GM11168 (cell line): ENCODE measurements around the gene PTPRG.

Experiments
- in situ Hi-C: fragments of 300-500 bp; cut with MboI; formaldehyde crosslinking; loops from one replicate; pipeline ENCODE4 v1.12.0; 2022; ENCODE audit warnings: low sequenced_read_pairs; ENCODE audit not compliant: unreplicated experiment

The PTPRG gene

DNA sequence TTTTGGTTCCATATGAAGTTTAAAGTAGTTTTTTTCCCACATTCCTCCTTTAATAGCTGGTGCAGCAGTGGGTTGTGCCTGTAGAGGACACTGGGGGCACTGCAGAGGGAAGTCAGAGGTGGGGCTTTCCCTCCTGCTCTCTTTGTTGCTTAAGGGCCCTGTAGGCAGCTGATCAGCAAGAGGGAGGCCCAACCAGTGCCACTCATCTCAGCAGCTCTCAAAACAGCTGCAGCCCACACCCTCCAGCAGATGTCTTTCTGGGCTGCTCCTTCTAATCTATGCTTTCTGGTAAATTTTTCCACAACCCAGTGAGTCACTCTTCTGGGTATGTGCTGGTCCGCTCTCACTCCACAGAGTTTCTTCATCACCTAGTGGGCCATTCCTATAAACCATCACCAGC, 548.2 kb downstream of the PTPRG start:
- in situ Hi-C loops = no loop called here

DNA sequence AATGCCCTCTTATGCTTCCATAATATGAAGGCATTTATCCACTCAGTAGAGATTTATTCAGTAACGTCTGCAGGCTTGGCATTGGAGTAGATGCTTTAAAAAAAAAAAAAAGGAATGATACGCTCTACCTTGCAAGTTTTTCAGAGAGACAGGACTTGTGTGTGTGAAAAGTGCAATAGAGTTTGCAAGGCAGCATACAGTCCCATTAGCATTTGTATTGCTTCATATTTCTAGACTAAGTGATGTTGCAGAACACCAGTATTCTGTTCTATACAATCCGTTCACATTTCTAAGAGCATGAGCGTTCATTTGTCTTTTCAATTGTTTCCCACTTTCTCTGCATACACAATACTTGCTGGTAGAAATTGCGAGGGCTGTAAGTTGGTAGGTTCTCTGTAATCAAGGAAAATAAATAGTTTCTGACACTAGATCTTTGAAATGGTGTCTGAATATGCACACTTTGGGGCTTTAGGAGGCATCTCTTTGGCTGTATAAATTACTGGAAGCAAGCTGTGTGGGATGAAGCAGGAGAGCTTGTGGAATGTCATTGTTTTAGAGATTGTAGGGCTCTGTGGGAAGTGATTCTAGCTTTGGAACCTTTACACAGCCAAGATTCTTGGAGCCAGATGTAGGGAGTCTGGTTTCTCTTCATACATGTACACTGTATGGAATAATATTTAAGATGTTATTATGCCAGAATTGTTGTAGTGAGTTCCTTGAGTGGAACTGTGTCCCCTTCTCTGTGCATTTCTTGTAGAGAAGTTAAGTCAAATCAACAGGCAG, 549.3 kb downstream of the PTPRG start:
- in situ Hi-C loops = no loop called here

DNA sequence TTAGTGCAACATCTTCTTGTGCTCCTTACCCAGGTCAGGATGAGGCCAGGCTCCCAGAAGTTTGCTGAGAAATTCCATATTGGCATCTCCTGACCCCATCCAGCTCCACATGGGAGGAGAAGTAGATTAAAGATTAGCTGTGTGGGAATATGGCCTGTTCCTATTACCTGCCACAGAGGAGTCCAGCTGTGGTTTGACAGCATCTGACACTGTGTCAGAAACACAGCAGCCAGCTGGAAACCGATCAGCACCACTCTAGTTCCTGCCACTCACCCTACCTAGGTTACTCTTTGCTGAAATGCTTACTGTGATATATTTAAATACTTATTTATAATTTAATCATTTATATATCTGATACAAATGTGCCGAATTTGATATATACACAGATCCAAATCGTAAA, 551.7 kb downstream of the PTPRG start:
- in situ Hi-C loops = no loop called here

DNA sequence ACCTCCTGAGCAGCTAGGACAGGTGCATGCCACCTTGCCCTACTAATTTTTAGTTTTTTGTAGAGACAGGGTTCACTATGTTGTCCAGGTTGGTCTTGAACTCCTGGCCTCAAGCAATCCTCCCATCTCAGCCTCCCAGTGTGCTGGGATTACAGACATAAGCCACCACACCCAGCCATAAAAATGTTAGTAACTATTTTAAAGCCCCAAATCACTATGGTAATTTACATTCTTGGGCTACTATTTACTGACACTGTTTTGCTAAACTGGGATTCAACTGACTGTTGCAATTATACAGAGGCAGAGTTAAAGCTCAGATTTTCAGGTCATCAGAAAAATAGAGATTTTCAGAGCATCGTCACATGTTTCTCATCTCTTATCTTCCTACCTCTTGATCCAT, 553.4 kb downstream of the PTPRG start:
- in situ Hi-C loops = no loop called here

DNA sequence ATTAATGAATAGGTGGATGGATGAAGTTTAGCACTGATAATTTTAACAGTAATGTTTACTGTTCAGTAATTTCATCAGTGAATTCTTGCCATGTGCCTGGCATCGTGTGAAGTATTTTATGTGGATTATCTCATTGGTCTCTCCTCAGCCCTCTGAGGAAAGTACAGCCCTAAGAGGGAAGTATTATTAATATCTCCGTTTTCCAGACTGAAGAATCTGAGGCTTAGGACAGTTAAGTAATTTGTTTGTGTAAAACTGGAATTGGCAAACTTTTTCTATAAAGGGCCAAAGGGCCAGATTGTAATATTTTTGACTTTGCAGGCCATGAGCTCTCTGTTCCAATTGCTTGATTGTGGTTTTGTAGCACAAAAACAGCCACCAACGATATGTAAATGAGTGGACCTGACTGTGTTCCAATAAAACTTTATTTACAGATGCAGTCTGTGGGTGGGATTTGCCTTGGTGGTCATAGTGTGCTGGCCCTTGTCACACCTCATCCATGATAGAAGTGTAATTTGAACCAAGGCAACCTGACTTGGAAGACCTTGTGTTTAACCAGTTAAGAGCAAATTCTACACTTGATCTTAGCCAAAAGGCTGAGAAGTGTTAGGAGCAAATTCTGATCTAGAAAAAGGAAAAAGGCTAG, 556.7 kb downstream of the PTPRG start:
- in situ Hi-C loops = no loop called here

DNA sequence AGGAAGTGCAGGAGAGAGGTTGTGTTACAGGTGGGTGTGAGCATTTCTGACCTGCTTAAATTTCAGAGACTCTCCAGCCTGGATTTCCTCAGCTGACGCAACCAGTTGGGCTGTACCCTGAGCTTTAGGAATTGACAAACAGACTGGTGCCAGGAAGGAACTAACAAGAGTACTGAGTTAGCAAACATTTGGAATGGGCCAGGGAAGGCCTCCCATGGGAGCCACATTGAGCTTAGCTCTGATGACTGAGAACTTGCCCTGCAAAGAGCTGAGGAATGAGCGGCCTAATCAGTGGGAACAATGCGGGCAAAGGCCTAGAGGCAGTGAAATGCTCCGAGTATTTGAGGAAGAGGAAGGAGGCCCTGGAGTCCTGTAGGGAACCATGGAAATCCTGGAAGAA, 557.8 kb downstream of the PTPRG start:
- in situ Hi-C loops = no loop called here

DNA sequence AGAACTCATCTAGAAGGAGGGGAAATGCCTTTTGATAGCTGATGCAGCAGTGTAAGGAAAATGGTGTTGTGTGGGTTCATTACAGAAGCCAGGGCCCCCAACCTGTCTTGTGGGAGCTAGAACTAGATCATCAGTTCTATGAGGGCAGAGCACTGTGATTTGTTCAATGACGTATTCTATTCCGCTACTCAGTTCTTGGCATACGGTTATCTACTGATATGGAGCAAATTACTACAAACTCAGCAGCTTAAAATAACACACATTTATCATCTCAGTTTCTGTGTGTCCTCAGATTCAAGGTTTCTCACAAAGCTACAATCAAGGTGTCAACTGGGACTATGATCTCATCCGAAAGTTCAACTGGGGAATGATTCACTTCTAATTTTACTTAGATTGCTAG, 561.4 kb downstream of the PTPRG start:
- in situ Hi-C loops = no loop called here

DNA sequence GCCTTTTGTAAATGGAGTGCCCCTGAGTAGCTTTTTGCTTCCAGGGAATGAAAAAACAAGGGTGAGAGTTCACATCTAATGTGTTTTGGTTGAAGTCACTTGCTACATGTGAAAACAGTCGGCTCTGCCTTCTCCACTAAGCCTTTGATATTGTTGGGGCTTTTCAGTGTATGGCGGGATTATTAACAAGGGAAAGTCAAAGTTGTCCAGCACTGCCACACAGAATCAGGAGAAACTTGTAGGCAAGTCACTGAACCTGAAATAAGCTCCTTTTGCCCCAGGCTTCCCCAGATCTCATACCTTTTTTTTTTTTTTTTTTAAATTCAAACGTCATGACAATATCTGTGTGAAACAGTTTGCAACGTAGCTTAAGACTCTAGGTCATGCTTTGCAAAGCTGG, 564.0 kb downstream of the PTPRG start:
- in situ Hi-C loops = no loop called here

DNA sequence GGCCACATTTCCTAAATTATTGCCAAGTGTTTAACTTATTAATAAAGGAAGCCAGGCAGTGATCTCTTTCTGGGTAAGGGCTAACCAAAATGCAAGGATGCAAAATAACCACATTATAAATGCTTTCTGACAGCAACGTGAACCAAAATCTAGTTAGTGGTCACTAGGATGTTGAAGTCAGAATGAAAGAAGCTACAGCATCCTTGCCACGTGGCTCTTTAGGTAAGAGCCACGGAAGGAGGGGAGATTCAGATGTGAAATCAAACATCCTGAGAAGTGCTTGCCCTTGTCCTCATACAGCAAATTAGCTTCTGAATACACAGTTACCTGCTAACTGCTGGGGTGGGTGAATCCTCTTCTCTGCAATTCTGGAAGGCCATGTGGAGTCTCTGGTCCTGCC, 565.7 kb downstream of the PTPRG start:
- in situ Hi-C loops = no loop called here

DNA sequence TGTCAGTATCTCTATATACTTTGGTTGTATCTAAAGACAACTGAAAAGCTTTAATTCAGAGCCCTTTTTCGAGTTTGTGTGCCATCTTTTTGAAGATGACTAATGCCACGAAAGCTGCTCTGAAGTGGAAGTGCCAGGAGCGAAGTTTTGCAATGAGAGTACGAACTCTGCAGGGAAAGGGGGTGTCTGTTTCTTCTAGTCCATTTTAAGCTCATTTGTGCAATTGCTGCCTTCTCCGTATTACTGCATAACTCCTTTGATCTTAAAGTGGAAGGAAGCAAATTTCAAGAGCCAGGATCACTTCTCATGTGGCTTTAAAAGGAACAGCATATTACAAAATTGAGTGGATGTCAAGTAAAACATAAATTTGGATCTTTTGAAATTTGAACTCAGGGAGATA, 566.7 kb downstream of the PTPRG start:
- in situ Hi-C loops = no loop called here

DNA sequence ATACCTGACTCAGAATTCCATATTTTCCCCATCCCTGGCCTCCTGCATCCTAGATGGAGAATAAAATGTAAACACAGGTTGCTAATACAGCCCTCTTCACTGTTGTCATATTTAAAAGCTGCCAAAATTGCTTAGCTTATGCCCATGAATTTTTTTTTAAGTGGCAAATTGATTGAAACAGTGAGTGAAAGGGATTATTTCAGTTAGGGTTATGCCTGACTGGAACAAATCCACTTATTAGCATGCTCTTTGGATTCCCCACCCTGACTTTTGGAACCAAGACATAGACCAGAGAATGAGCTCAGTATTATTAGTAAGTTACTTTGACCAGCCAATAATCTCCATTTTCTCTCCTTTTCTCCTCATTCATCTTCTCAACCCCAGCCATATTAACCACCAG, 567.3 kb downstream of the PTPRG start:
- in situ Hi-C loops = no loop called here

DNA sequence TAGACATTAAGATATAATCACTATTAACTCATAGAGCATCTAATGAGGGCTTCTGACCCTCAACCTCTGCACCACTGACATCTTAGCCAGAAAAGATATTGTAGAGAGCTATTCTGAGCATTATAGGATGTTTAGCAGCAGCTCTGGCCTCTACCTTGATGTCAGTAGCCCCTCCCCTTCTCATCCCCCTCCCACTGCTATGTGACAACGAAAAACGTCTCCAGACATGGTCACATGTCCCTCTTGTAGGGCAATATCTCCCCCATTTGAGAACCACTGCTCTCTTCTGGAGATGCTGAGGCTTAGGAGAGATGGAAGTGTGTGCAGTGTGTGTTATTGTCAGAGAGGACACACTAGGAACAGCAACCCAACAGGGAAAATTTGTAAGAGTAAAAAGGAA, 569.7 kb downstream of the PTPRG start:
- in situ Hi-C loops = no loop called here

DNA sequence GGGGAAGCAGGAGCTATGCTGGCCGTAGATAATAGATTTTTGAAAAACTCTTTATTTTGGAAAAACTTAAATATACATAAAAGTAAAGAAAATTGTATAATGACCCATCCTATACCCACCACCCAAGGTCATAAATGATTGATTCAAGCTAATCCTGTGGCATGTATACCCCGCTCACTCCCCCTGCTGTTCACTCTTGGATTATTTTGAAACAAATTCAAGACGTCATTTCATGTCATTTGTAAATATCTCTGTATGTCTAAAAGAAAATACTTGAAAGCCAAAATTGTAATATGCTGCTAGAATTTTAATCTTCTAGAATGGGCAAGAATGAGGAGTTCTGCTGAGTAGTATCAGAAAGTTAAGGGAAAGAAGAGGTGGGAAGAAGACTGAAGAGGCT, 570.2 kb downstream of the PTPRG start:
- in situ Hi-C loops = no loop called here

DNA sequence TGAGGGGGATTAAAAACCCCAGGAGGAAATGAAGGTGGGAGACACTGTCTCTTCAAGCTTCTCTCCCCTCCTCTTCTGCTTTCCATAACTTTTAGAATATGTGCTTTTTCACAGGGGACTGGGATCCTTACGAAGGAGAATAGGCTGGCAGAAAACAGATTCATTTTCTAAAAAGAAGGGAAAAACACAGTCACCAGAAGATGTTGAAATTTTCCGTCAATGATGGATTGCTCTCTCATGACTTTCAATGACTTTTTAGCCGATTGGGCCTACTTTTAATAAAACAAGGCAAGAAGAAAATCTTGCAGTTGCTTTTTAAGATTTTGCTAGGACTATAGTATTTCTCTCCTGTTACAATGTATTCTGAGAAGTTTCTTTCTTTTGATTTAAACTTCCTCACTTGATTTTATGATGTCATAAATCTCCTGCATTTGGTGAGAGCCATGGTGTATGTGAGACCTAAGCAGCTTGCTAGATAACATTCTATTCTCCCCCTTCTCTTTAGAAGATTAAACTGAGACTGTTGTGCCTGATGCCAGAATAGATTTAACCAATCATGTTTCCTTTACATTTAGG, 570.7 kb downstream of the PTPRG start:
- in situ Hi-C loops = no loop called here

DNA sequence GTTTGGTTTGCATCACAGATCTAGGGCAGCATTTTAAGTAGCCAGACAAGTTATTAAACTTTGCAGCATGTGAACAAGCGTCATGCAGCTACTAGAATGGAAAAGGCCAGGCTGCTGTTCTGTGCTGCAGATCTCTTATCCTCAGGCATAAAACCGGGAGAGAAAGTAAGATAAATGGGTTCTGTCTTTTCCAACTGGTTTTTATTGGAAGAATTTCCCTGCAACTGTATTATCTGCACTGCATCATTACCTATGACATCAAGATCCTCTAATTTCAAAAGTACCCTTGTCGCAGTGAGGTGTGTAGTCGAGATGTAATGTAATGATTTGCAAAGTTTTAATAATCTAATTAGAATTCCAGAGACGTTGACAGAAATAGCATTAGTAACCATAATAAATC, 571.6 kb downstream of the PTPRG start:
- in situ Hi-C loops = no loop called here

DNA sequence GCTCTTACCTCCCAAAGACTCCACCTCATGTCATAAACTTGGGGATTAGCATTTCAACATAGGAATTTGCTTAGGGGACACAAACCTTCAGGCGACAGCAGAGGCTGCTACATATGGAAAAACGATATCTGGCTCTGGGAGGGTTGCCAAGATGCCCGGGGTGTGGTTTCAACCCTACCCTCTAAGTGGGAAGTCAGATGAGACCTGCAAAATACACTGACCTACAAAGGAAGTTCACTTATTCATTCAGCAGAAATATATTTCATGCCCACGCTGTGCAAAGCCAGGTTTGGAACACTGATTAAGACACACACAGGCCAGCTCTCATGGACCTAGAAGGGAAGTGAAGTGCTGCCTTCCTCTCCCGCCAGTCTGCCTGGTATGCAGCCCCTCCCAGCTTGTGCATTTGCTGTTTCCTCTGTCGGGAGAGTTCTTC, 572.7 kb downstream of the PTPRG start:
- in situ Hi-C loops = no loop called here

DNA sequence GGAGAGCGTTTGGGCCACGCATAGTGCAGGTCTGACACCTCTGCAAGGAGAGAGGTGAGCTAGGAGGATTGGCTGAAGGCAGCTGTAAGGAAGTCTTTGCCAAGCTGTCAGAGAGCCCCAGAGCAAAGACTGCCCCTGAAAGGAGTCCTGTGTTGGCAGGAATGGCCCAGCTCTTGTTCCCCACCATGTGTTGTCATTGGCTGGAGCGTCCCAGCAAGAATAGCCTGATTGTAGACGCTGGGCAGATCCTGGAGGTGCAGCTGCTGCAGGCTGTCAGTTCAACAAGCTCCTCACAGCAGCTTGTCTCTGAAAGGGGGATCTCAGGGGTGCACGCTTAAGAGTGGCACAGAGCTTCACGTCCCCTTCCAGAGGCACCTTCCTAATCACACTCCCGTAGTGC, 574.4 kb downstream of the PTPRG start:
- in situ Hi-C loops = no loop called here

DNA sequence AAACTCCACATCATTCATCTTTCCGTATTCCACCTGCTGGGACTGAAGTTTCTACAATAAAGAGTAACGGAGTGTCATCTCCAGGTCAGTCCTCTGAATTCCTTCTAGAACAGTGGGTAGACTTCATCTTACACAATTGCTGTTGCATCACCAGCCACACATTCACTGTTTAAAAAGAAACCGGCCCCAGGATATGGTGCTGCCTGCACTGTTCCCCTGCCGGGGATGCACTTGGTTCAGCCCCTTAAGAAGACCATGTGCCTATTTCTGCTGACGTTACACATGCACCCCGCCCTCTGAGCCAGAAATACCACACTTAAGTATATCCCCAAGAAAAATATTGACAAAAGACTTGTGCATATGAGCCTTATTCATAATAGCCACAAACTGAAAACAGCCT, 578.6 kb downstream of the PTPRG start:
- in situ Hi-C loops = no loop called here

DNA sequence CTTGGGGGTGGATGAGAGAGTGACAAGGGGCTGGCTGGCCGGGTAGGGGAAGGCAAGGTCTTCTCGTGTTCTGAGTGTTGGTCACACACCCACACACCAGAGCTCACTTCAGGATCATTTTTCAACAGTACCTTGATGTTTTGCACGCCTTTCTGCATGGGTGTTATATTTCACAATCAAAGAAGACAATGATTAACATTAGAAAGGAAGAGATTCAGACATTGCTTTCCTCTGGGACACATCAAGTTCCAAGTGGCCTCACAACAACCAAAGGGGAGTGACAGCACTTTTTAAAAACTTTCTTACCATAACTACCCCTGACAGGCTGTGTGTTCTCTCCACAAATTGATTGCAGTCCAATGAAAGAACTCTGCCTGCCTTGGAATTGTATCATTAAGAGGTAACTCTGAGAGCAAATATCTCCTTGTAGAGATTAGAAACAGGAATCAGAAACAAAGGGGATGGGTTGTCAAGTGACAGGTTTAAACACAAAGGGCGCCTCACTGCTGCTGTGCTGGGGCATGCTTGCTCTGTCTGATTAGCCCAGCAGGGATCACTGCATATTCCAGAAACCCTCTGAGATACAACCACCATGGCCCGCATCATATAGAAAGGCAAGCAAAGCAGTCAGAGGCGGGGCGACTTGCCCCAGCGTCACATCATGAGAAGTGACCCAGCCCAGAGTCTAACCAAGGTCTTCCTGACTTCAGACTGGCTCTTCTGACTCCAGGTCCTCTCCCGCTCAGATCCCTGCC, 581.1 kb downstream of the PTPRG start:
- in situ Hi-C loops = no loop called here

DNA sequence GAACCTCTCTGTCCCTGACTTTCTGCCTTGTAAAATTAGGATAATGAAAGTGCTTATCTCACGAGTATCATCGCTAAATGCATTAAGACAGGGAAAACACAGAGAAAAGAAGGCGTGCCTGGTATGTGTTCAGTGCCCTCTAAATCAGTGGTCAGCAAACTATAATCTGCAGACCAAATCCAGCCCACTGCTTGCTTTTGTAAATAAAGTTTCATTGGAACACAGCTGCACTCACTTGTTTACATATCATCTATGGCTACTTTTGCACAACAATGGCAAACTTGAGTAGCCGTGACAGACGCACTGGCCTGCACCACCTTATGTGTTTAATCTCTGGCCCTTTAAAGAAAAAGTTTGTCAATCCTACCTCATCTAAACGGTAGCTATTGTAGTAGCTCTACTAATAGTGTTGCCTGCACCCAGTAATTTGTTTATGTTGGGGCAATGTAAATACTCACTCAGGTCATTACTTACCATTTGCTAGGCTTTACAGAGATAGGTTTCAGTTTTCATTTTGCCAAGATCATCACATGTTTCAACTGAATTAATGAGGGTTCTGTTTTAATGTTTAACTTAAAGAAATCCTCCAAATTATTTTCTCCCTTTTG, 582.6 kb downstream of the PTPRG start:
- in situ Hi-C loops = no loop called here

DNA sequence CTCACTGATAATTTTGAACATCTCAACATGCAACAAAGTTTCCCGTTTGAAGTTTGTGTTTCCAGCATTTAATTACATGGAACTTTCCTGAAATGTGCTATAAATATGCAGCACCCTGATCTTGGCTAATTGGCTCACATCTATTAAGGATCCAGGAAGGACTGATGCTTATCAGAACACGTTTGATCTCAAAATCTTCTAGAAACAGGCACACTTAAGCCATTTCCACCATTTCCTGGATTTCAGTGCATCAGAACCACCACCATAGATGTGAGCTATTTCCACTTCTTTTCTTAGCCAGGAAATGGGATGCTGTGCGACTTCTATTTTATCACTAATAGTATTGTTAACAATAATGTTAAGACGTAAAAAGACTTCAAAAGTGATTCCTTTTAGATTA, 583.1 kb downstream of the PTPRG start:
- in situ Hi-C loops = no loop called here
